Activated T-helper 1 cell treated with anti-CD3 and anti-CD28 coated beads, Interleukin-2, amount 50 U/mL, for 16 hours (primary cell): ENCODE measurements around the gene FUZ.

Experiments used
- DNase-seq, 2 donors: peaks; one replicate each; pipeline ENCODE4 v3.0.0-alpha.2; 2020; ENCODE audit warnings: low read depth in 1 of 2, low spot score in 1 of 2

The FUZ gene

DNA sequence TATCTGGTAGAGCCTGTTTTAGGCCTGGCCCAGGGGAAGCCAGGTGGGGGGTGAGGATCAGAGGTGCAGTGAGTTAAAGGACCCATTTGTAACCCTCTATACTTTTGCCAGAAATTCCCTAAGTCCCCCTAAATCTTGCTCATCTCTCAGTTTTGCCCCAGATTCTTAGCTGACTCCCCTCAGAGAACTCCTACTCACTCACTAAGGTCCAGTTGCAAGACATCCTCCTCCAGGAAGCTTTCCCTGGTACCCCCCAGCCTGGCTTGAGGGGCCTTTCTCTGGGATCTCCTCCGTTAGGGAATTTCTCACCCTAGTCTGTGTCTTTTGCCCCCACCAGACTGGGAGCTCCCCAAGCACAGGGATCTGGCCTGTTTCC lies 51.9 kb downstream of the FUZ start:
- no peak for DNase-seq

DNA sequence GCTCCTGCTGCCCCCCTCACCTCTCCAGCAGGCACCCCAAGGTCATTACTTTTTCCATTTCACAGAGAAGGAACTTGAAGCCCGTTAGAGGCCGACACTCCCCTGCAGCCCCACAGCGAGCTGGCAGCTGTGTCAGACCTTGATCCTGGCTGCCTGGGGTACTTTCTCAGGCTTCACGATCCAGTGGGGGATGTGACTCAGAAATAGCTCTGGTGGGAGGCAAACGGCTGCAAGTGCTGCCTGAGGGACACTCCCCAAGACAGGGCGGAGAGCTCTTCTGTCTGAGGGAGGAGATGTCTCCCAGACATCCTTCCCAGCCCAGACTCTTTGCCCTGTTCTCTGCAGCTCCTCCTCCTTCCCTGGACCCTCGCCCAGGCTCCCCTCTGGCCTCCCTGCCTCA lies 54.8 kb downstream of the FUZ start:
- DNase-seq, result no peak
